HFF-Myc (cell line): ENCODE data around the gene TNFRSF13B.

Experiments used
- DNase-seq: peaks from one replicate; pipeline ENCODE4 v3.0.0-alpha.2; 2011; ENCODE audit warnings: low read depth; ENCODE audit errors: extremely low read depth
- H3K4me3 ChIP-seq: replicated peaks from 2 replicates; pipeline ENCODE4 v1.5.1; 2011; ENCODE audit warnings: low read depth, mild to moderate bottlenecking, control low read depth, low read length
- TF ChIP-seq, protein P1 (sequence below): IDR thresholded peaks from 2 replicates; pipeline ENCODE4 v1.5.1; 2012; ENCODE audit warnings: mild to moderate bottlenecking, low read depth, low read length, control low read depth; ENCODE audit errors: missing control alignments

Gene TNFRSF13B

DNA sequence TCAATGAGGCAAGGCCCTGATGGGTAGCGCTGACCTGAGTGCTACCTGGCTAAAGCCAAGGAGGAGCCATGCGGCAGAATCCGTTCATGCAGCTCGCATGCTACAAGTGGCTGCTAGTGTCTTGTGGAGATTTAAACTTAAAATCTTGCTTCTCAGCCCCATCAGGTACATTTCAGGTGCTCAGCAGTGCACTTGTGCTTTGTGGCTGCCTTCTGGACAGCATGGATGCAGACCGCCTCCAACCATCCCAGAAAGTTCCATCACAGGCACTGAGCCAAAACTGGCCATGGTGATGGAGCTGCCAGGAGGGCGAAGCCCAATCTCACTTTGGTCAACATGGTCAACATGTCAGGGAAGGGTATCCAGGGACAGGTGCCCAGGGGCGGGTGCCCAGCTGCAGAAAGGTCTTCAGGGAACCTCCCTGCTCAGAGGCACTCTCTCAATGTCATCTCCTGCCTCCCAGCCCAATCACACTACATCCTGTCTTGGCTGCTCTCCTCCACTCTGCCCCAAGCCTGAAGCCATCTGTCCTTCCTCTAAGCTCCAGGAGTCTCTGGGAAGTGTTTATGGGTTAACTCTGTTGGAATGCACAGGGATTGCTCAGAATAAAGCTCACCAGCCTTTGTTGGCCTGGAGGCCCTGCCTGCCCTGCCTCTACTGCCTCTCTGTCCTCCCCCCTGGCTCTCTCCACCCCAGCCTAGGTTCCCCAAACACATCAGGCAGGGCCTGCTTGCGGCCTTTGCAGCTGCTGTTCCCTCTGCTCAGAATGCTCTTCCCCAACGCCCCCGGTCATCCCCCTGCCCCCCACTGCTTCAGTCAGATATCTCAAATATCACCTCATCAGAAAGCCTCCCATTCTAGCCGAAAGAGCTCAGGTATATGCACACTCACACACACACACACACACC is 18.3 kb upstream of the TNFRSF13B start:
- TF ChIP-seq, protein P1, sequence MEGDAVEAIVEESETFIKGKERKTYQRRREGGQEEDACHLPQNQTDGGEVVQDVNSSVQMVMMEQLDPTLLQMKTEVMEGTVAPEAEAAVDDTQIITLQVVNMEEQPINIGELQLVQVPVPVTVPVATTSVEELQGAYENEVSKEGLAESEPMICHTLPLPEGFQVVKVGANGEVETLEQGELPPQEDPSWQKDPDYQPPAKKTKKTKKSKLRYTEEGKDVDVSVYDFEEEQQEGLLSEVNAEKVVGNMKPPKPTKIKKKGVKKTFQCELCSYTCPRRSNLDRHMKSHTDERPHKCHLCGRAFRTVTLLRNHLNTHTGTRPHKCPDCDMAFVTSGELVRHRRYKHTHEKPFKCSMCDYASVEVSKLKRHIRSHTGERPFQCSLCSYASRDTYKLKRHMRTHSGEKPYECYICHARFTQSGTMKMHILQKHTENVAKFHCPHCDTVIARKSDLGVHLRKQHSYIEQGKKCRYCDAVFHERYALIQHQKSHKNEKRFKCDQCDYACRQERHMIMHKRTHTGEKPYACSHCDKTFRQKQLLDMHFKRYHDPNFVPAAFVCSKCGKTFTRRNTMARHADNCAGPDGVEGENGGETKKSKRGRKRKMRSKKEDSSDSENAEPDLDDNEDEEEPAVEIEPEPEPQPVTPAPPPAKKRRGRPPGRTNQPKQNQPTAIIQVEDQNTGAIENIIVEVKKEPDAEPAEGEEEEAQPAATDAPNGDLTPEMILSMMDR, result no peak
- DNase-seq, result no peak
- no peak overlapping the region for H3K4me3 ChIP-seq

DNA sequence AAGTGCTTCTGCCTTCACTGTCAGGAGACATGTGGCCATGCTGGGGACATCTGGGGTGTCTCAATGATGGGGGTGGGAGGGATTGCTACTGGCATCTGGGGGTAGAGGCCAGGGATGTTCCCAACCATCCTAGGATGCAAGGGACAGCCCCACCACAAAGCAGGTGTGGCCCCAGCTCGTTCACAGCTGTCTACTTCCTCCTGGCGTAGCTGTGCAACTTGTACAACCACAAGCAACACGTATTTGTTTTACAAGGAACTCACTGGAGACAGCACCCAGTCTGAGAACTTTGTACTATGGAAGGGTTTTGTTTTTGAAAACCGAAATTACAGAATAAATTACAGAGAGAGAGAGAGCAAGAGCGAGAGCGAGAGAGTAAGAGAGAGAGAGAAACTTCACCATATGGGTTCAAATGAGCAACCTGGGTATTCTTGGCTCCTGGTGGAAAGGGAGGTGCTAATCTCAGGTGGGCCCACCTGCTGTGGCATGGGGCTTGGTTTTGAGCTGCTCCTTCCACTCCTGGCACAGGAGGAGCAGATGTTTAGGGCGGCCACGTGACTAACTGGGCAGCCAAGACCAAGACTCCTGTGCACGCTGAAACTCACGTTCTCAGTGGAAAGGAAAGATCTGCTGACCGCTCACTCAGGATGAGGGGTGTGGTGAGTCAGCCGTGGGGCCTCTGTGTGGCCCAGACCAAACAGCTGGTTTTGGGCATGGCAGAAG is 17.5 kb upstream of the TNFRSF13B start:
- no peak overlapping the region for H3K4me3 ChIP-seq
- TF ChIP-seq, protein P1, result no peak
- no peak for DNase-seq

DNA sequence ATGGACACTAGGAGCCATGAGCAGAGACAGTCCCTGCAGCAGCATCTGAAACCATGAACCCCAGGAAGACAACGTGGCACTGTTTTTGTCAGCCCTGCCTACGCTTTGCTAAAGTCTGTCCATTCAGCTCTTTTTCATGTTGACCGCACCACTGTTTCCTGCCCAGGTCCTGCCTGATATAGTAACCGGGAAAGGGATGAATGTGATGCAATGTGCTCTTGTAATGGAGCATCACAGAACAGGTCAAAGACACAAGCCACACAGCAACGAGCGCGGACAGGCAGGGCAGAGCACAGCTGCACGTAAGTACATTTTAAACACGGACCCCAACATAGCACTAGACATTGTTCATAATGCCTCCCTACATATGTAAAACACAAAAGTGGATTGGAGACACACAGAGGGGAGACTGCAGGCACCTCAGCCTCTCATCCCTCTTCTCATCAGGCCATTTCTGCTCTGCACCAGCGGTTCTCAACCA is 16.9 kb upstream of the TNFRSF13B start:
- TF ChIP-seq, protein P1, result no peak
- DNase-seq, result no peak
- H3K4me3 ChIP-seq, result no peak overlapping the region

DNA sequence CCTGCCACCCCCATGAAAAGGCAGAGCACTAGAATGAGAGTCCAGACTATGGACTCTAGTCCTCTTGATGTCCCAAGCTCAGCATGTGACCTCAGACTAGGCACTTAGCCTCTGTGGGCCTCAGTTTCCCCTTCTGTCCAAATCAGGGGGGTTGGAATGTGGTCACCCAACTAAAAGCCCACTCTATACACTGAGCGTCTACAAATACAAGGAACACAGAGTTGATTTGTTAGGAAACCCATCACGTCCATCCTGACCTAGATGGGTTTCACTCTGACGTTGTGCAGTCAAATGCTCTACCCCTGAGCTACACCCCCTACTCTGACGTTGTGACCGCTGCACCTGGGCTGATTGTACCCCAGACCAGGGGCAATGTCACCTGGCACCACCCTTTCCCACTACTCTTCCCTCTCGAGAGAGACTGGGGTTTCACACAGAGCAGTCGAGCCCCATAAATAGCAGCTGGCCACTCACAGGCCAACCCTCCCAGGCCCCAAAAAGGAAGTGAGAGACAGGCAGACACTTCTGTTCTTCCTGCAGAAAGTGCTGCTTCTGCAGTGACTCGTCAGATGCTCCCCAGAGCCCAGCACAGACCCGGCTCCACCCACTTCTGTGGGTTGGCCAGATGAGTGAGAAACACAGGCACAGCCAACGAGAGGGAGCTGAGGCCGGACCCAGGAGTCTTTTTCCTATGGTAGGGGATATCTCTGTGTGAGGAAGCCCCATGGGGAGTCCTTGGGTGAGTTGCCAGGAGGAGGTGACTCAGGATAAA is 16.1 kb upstream of the TNFRSF13B start:
- TF ChIP-seq, protein P1, result no peak
- peak; percentile 51 for DNase-seq
- no peak overlapping the region for H3K4me3 ChIP-seq

DNA sequence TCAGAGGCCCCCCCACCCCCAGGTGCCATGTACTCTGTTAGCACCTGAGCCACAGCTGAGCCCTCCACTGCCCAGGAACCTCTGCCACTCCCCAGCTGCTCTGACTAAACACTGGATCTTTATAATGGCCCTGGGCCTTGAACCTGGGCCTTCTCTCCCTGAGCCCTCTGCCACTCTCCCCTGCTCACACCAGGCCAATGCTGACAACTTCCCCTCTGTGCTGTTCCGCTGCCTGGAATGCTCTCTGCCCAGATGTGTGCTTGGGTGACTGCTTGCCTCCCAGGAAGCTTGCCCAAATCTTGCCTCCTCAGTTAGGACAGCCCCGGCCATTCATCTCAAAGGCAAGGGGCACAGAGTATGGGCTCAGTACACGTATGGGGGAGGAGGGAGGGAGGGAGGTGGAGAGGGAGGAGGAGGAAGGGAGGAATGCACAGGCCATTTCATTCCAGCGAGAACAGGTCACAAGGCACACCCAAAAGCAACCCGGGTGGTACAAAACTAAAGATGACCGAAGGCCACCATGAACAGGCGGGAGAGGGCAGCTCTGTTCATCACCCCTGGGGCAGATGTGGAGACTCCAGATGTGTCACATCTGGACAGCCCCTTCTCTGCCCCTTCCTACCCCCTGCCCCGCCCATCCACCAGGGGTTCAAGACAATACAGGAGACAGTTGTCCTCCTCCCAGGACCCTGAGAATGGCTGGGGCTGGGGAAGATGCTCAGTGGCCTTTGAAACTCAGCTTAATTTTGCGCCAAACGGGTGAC is 15.3 kb upstream of the TNFRSF13B start:
- no peak for DNase-seq
- TF ChIP-seq, protein P1, result no peak
- no peak overlapping the region for H3K4me3 ChIP-seq

DNA sequence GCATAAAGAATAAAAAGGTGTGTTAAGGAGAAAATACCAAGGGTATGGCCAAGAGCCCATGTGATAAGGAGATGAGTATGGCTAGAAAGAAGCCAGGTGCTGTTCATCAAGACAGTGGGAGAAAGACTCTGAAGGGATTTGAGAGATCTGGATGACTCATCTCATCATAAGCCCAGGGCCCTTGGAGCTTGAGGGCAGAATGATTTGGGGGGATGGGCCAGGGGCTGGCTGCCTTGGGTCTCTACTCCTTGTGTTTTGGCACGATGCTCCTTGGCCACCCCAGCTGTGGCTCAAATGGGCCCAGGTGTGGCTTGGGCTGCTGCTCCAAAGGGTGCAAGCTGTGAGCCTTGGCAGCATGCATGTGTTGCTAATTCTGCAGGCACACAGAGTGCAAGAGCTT is 14.5 kb upstream of the TNFRSF13B start:
- DNase-seq, result no peak
- H3K4me3 ChIP-seq, result no peak overlapping the region
- TF ChIP-seq, protein P1, result no peak
